H1 (cell line): ENCODE data around the gene HBS1L. TPM values are rescaled to one million over a fixed set of nuclear protein-coding genes. Genes with fewer than 3 reads are reported as not detected.

Source experiments
- EP300 ChIP-seq, 2 experiments: IDR thresholded peaks; 1 replicate in 1 of 2; 2 replicates in 1 of 2; pipeline ENCODE4 v1.6.1; 2011 to 2012; ENCODE audit warnings: low read depth in 2 of 2, low read length in 2 of 2, mild to moderate bottlenecking in 2 of 2, borderline replicate concordance in 1 of 2, inconsistent platforms in 1 of 2, moderate library complexity in 1 of 2
- HDAC6 ChIP-seq: IDR thresholded peaks from one replicate; pipeline ENCODE4 v1.7.1; 2012; ENCODE audit warnings: low read depth, mild to moderate bottlenecking, inconsistent platforms, low read length, moderate library complexity
- JUN ChIP-seq: IDR thresholded peaks from 2 replicates; pipeline ENCODE4 v1.6.1; 2011; ENCODE audit warnings: low read depth, mild to moderate bottlenecking, improper control_type of control experiment, low read length
- RNF2 ChIP-seq: fragments of 200-900, 300-1000 bp; sonication (generic); IDR thresholded peaks from 2 replicates; pipeline ENCODE4 v1.7.1; 2016; ENCODE audit warnings: borderline replicate concordance, low read depth, mild to moderate bottlenecking, antibody characterized with exemption, low read length; ENCODE audit not compliant: poor library complexity, severe bottlenecking; ENCODE audit errors: missing control alignments
- RXRA ChIP-seq: IDR thresholded peaks from 2 replicates; pipeline ENCODE4 v1.6.1; 2011; ENCODE audit warnings: low read depth, mild to moderate bottlenecking, low read length, moderate library complexity; ENCODE audit not compliant: insufficient read depth
- polyA plus RNA-seq, 7 experiments: library from polyadenylated mRNA; depleted of rRNA in 3 of 7; stranded (reverse) in 5 of 7; unstranded in 2 of 7; fragments of >200 nt in 5 of 7; fragments of 200-250 nt in 2 of 7; gene quantifications; 1 replicate in 5 of 7; 2 replicates in 1 of 7; 4 replicates in 1 of 7; pipeline versions ENCODE4 v1.2.1 to v1.2.3, GENCODE V29; 2011 to 2013; ENCODE audit warnings: missing spikeins in 2 of 7, mixed read lengths in 2 of 7
- total RNA-seq: library from RNA; stranded (reverse); fragmentation: NEBNext Ultra II Directional; extraction: Animal tissue kit (Norgen Biotek cat#: 25700); gene quantifications from 2 replicates; pipeline ENCODE4 v1.2.1, GENCODE V29; 2021
- TF ChIP-seq, protein P1 (sequence below): fragments of 300-600 bp; sonication (generic); IDR thresholded peaks from 2 replicates; pipeline ENCODE4 v1.7.1; 2012; ENCODE audit warnings: low read length, moderate library complexity, mild to moderate bottlenecking, inconsistent platforms; ENCODE audit not compliant: insufficient replicate concordance

Gene HBS1L
- total and polyA plus RNA-seq, 2 of the 8 experiments (the other 6 are each of a cell fraction or from before 2014, with no cell fraction given), result 28.1 to 97.1 TPM

DNA sequence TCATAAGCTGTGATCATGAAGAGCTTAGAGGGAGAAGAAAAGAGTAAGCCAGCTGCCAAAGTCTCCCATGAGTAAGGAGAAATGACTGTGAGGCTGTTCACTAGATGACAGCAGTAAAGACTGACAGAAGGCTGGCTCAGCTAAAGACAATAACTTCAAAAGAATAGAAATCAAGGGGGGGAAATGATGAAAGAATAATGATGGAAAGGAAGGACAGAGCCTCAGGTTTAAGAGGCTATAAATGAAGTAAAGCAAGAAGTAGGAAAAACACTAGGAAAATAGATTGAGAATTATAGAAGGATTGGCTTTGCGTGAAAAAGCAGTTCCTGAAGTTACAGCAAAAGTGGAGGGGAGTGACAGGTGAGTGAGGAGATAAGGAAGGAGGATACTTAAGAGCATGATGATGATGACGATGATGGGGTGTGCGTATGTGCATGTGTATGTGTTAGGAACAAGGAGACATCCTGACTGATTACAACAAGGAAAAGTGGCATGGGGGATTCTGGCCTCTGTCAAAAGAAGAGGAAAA, 48.2 kb downstream of the HBS1L start (continued):
- TF ChIP-seq, protein P1, sequence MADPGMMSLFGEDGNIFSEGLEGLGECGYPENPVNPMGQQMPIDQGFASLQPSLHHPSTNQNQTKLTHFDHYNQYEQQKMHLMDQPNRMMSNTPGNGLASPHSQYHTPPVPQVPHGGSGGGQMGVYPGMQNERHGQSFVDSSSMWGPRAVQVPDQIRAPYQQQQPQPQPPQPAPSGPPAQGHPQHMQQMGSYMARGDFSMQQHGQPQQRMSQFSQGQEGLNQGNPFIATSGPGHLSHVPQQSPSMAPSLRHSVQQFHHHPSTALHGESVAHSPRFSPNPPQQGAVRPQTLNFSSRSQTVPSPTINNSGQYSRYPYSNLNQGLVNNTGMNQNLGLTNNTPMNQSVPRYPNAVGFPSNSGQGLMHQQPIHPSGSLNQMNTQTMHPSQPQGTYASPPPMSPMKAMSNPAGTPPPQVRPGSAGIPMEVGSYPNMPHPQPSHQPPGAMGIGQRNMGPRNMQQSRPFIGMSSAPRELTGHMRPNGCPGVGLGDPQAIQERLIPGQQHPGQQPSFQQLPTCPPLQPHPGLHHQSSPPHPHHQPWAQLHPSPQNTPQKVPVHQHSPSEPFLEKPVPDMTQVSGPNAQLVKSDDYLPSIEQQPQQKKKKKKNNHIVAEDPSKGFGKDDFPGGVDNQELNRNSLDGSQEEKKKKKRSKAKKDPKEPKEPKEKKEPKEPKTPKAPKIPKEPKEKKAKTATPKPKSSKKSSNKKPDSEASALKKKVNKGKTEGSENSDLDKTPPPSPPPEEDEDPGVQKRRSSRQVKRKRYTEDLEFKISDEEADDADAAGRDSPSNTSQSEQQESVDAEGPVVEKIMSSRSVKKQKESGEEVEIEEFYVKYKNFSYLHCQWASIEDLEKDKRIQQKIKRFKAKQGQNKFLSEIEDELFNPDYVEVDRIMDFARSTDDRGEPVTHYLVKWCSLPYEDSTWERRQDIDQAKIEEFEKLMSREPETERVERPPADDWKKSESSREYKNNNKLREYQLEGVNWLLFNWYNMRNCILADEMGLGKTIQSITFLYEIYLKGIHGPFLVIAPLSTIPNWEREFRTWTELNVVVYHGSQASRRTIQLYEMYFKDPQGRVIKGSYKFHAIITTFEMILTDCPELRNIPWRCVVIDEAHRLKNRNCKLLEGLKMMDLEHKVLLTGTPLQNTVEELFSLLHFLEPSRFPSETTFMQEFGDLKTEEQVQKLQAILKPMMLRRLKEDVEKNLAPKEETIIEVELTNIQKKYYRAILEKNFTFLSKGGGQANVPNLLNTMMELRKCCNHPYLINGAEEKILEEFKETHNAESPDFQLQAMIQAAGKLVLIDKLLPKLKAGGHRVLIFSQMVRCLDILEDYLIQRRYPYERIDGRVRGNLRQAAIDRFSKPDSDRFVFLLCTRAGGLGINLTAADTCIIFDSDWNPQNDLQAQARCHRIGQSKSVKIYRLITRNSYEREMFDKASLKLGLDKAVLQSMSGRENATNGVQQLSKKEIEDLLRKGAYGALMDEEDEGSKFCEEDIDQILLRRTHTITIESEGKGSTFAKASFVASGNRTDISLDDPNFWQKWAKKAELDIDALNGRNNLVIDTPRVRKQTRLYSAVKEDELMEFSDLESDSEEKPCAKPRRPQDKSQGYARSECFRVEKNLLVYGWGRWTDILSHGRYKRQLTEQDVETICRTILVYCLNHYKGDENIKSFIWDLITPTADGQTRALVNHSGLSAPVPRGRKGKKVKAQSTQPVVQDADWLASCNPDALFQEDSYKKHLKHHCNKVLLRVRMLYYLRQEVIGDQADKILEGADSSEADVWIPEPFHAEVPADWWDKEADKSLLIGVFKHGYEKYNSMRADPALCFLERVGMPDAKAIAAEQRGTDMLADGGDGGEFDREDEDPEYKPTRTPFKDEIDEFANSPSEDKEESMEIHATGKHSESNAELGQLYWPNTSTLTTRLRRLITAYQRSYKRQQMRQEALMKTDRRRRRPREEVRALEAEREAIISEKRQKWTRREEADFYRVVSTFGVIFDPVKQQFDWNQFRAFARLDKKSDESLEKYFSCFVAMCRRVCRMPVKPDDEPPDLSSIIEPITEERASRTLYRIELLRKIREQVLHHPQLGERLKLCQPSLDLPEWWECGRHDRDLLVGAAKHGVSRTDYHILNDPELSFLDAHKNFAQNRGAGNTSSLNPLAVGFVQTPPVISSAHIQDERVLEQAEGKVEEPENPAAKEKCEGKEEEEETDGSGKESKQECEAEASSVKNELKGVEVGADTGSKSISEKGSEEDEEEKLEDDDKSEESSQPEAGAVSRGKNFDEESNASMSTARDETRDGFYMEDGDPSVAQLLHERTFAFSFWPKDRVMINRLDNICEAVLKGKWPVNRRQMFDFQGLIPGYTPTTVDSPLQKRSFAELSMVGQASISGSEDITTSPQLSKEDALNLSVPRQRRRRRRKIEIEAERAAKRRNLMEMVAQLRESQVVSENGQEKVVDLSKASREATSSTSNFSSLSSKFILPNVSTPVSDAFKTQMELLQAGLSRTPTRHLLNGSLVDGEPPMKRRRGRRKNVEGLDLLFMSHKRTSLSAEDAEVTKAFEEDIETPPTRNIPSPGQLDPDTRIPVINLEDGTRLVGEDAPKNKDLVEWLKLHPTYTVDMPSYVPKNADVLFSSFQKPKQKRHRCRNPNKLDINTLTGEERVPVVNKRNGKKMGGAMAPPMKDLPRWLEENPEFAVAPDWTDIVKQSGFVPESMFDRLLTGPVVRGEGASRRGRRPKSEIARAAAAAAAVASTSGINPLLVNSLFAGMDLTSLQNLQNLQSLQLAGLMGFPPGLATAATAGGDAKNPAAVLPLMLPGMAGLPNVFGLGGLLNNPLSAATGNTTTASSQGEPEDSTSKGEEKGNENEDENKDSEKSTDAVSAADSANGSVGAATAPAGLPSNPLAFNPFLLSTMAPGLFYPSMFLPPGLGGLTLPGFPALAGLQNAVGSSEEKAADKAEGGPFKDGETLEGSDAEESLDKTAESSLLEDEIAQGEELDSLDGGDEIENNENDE, result no peak
- no peak for TF ChIP-seq HDAC6
- no peak for TF ChIP-seq JUN
- no peak for TF ChIP-seq EP300 (IDR thresholded peaks at IDR 0.05; ENCODE audit: borderline replicate concordance in 1 of 2, low read depth in 2 of 2, low read length in 2 of 2)
- no peak for TF ChIP-seq RXRA
- no peak for TF ChIP-seq RNF2
